Common myeloid progenitor, CD34-positive (primary cell): ENCODE measurements around the gene IL2RG.

Source experiments
- CTCF ChIA-PET: fragments of 350-600 bp; sonication (Branson Sonifier 250); formaldehyde crosslinking; loops from one replicate; lab custom pipeline; 2021; ENCODE audit warnings: antibody characterized with exemption; lab: Charles Lee
- POLR2A ChIA-PET: fragments of 350-600 bp; sonication (Branson Sonifier 250); formaldehyde crosslinking; loops from one replicate; lab custom pipeline; 2021; ENCODE audit warnings: antibody characterized with exemption; lab: Charles Lee
- DNase-seq, 3 donors: peaks; one replicate each; pipeline versions ENCODE4 v3.0.0 to v3.0.0-alpha.2; 2013
- H3K27ac ChIP-seq, 2 experiments: 1 replicate in 1 of 2; 2 replicates in 1 of 2; pipeline ENCODE4 v1.7.0; 2013; ENCODE audit warnings: inconsistent platforms in 2 of 2, low read length in 2 of 2, mild to moderate bottlenecking in 2 of 2, low read depth in 1 of 2, moderate library complexity in 1 of 2; ENCODE audit not compliant: severe bottlenecking in 2 of 2, insufficient read depth in 1 of 2, poor library complexity in 1 of 2
- H3K27me3 ChIP-seq, 5 experiments: replicated peaks in 2 of 5; 1 replicate in 3 of 5; 2 replicates in 2 of 5; pipeline versions ENCODE4 v1.6.1 to v1.7.0; 2013; ENCODE audit warnings: low read length in 4 of 5, mild to moderate bottlenecking in 2 of 5, moderate library complexity in 2 of 5, inconsistent platforms in 1 of 5; ENCODE audit not compliant: insufficient read depth in 5 of 5, control insufficient read depth in 4 of 5
- H3K36me3 ChIP-seq, 4 experiments: 1 replicate in 2 of 4; 2 replicates in 2 of 4; pipeline versions ENCODE4 v1.6.1 to v1.7.0; 2013; ENCODE audit warnings: low read length in 3 of 4, control low read depth in 1 of 4, mild to moderate bottlenecking in 1 of 4; ENCODE audit not compliant: control insufficient read depth in 4 of 4, insufficient read depth in 4 of 4
- H3K4me1 ChIP-seq, 4 experiments: 1 replicate in 3 of 4; 2 replicates in 1 of 4; pipeline versions ENCODE4 v1.6.1 to v1.7.1; 2013; ENCODE audit warnings: low read length in 3 of 4, mild to moderate bottlenecking in 3 of 4, control low read depth in 1 of 4, inconsistent platforms in 1 of 4, moderate library complexity in 1 of 4; ENCODE audit not compliant: control insufficient read depth in 4 of 4, insufficient read depth in 4 of 4; ENCODE audit errors: control extremely low read depth in 1 of 4
- H3K4me3 ChIP-seq, 7 experiments: 1 replicate in 4 of 7; 2 replicates in 3 of 7; pipeline versions ENCODE4 v1.5.1 to v1.7.0; 2013; ENCODE audit warnings: mild to moderate bottlenecking in 7 of 7, low read length in 6 of 7, moderate library complexity in 6 of 7, inconsistent platforms in 2 of 7, low read depth in 2 of 7, control low read depth in 1 of 7; ENCODE audit not compliant: insufficient read depth in 4 of 7, control insufficient read depth in 1 of 7; ENCODE audit errors: extremely low read depth in 1 of 7
- H3K9me3 ChIP-seq, 5 experiments: 1 replicate in 4 of 5; 2 replicates in 1 of 5; pipeline versions ENCODE4 v1.6.1 to v1.7.1; 2013; ENCODE audit warnings: low read length in 4 of 5, mild to moderate bottlenecking in 2 of 5, inconsistent platforms in 1 of 5, low read depth in 1 of 5, moderate library complexity in 1 of 5; ENCODE audit not compliant: control insufficient read depth in 4 of 5, insufficient read depth in 2 of 5; ENCODE audit errors: control extremely low read depth in 1 of 5
- WGBS: methylation state at CpG from one replicate; pipeline ENCODE4 v1.1.5; 2013; ENCODE audit not compliant: insufficient coverage; 5-methylcytosine and 5-hydroxymethylcytosine counted together

The IL2RG gene

DNA sequence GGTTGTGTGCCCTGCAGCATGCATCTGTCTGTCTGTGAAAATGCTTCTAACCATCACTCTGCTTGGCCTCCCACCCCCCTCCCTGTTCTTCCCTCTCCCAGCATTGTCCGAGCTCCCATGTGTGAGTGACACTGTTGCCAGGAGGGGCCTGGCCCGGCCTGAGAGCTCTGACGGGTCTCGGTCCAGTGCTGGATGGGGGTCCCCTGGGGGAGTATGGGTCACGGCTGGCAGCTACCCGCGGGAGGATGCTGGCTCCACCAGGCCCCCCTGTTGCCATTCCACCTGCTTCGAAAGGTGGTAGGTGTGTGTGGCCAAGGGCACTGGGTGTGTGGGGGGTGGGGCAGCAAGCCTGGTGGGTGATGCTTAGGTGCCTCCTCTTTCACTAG, 36.9 kb upstream of the IL2RG start:
- POLR2A ChIA-PET: no interaction called here
- H3K27me3 ChIP-seq: peaks cover 0 to 6% (median 0%) of the 10 kb centered on the region in 5 experiments

DNA sequence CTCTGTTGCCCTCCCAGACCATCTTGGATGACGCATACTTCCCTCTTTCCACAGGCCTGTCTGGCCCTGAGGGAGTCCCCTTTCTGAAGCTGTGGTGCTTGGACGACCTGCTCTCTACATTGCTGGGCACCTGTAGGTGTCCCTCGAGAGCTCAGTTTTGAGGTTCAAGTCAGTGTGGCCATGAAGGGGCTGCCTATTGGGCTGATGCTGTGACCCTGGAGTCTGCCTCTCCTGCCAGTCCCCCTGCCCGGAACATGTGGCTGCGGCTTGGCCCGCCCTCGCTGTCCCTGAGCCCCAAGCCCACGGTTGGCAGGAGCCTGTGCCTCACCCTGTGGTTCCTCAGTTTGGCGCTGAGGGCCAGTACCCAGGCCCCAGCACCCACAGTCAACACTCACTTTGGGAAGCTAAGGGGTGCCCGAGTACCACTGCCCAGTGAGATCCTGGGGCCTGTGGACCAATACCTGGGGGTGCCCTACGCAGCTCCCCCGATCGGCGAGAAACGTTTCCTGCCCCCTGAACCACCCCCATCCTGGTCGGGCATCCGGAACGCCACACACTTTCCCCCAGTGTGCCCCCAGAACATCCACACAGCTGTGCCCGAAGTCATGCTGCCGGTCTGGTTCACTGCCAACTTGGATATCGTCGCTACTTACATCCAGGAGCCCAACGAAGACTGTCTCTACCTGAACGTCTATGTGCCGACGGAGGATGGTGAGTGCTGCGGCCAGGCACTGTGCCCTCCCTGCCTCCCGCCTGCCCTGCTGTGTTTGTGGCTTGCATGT, 36.3 kb upstream of the IL2RG start:
- WGBS: 88% methylated on average over 23 of the region's 28 CpGs
- no peak overlapping the region for H3K27ac ChIP-seq
- peak in 2 of 3 donors; percentile 33 to 45 for DNase-seq
- H3K4me3 ChIP-seq: no peak overlapping the region
- H3K36me3 ChIP-seq: peaks cover 0 to 2% (median 0%) of the 10 kb centered on the region in 4 experiments
- ChIA-PET CTCF (interaction anchor here (1.4 kb wide), 1 partner anchor 18 kb away, joined by 3 read pairs; no protein-coding TSS in a partner anchor), POLR2A (no interaction called here)
- H3K9me3 ChIP-seq: no peaks in the 10 kb centered on the region
- peaks cover 6 to 35% (median 20%) of the 10 kb centered on the region in 4 experiments for H3K4me1 ChIP-seq
- H3K27me3 ChIP-seq: peaks cover 0 to 3% (median 0%) of the 10 kb centered on the region in 5 experiments

More for the DNA sequence above, 36.9 kb upstream of the IL2RG start:
- 60% methylated on average over 1 of the region's 8 CpGs for WGBS
- CTCF ChIA-PET: no interaction called here
- Histone ChIP-seq H3K27ac (no peak overlapping the region), H3K4me1 (peaks cover 6 to 33% (median 20%) of the 10 kb centered on the region in 4 experiments), H3K9me3 (no peaks in the 10 kb centered on the region), H3K36me3 (peaks cover 0 to 2% (median 0%) of the 10 kb centered on the region in 4 experiments), H3K4me3 (no peak overlapping the region)
- DNase-seq: no peak

DNA sequence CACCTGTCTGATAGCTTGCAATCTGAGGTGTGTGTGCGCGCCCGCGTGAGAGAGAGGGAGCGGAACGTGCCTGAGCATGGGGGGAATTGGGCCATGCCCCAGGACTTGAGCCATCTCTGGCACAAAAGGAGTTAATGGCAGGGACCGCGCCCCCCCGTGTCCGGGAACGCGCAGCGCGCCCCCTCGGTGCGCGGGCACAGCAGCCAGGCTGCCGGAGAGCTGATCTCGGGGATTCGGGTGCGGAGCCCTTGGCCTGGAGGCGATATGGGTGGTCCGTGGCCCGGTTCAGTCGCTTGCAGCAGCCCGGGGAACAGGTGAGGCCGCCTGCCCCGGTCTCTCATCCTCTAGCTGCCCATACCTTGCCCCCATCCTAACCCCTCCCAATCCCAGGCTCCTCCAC, 33.3 kb upstream of the IL2RG start, which contains the start of gene NLGN3:
Gene NLGN3 (plus strand): TSS at position 191 of the 400 bp plus-strand sequence. CDS start 2,909 bp downstream, outside the sequence.
- Histone ChIP-seq H3K36me3 (peaks cover 0 to 18% (median 11%) of the 10 kb centered on the region in 4 experiments), H3K27ac (no peak within 1 kb of the TSS), H3K27me3 (no peaks in the 10 kb centered on the region), H3K9me3 (no peaks in the 10 kb centered on the region), H3K4me3 (peak within 1 kb of the TSS in 3 of 7 experiments; percentile 19 to 49 (median 48)), H3K4me1 (peaks cover 6 to 35% (median 20%) of the 10 kb centered on the region in 4 experiments)
- peak in 1 of 3 donors; percentile 9 for DNase-seq
- CTCF ChIA-PET: interaction anchor here (1.7 kb wide), 1 partner anchor 15 kb away, joined by 8 read pairs; no protein-coding TSS in a partner anchor
- POLR2A ChIA-PET: no interaction called here
- WGBS: 41% methylated on average over 23 of the region's 28 CpGs

DNA sequence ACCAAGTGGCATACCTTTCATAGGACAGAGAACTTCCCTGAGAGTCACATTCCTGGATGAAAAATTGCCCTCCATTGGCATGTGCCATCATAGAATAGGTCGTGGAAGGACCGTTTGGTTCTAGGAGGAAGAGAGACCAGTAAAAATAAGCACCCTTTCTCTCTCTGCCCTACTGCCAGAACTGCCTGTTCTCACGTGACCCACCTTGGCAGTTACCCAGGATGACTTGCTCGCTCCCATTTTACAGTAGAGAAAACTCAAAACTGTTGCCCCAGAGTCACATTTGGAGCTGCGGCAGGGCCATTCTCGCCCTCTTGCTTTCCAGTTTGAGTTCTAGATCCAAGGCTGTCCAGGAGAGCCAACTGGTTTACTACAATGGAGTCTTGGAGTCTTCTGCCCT, 32.1 kb upstream of the IL2RG start:
- Histone ChIP-seq H3K4me3 (no peak overlapping the region), H3K36me3 (peaks cover 4 to 27% (median 15%) of the 10 kb centered on the region in 4 experiments), H3K4me1 (peaks cover 6 to 35% (median 20%) of the 10 kb centered on the region in 4 experiments), H3K27me3 (no peaks in the 10 kb centered on the region), H3K27ac (peak overlapping the region in 1 of 2 experiments; percentile 43), H3K9me3 (no peaks in the 10 kb centered on the region)
- CTCF ChIA-PET: interaction anchor here (1.7 kb wide), 1 partner anchor 13 kb away, joined by 8 read pairs; no protein-coding TSS in a partner anchor
- WGBS: 66% methylated on average over 6 of the region's 6 CpGs
- DNase-seq: no peak
- POLR2A ChIA-PET: no interaction called here

DNA sequence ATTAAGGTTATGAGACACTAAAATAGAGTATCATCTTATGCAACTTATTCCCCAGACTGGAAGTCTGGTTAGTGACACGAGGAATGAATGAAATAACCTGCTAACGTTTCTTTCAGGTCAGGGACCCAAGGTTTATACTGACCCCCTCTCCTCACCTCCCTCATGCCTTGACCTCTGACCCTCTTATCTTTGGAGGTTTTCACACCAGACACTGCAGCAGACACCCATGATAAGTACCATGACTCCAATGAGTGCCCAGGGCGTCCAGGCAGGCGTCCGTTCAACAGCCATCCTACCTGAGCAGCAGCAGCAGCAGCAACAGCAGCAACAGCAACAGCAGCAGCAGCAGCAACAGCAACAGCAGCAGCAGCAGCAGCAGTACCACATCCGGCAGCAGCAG, 29.1 kb upstream of the IL2RG start:
- ChIA-PET CTCF (interaction anchor here (1.6 to 1.7 kb wide), 2 partner anchors 10 to 40 kb away, joined by 4 to 8 read pairs; no protein-coding TSS in a partner anchor), POLR2A (no interaction called here)
- H3K4me3 ChIP-seq: no peak overlapping the region
- no peaks in the 10 kb centered on the region for H3K9me3 ChIP-seq
- no peaks in the 10 kb centered on the region for H3K27me3 ChIP-seq
- peaks cover 8 to 57% (median 32%) of the 10 kb centered on the region in 4 experiments for H3K36me3 ChIP-seq
- WGBS: 73% methylated on average over 6 of the region's 6 CpGs
- peaks cover 0 to 14% (median 2%) of the 10 kb centered on the region in 4 experiments for H3K4me1 ChIP-seq
- no peak for DNase-seq
- no peak overlapping the region for H3K27ac ChIP-seq

DNA sequence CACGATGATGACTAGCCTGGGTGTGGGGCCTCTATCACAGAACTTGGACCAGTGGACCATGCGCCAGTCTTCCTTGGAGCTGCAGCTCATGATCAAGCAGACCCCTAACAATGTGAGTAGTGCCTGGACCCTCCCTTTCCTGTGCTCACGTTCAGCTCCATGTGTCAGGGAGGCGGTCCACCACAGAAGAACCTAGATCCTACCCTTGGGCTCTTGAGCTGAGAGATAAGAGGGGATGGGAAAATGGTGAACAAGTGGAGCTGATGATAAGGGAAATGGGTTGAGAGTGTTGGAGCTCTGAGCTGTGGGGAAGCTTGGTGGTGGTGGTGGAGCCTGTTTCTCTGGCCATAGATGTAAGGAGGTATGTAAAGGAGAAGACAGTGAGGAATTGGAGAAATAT, 20.1 kb upstream of the IL2RG start:
- Histone ChIP-seq H3K4me3 (no peak overlapping the region), H3K36me3 (peaks cover 17 to 90% (median 53%) of the 10 kb centered on the region in 4 experiments), H3K9me3 (no peaks in the 10 kb centered on the region), H3K4me1 (peaks cover 0 to 2% (median 0%) of the 10 kb centered on the region in 4 experiments), H3K27me3 (peaks cover 0 to 3% (median 0%) of the 10 kb centered on the region in 5 experiments), H3K27ac (no peak overlapping the region)
- ChIA-PET POLR2A (no interaction called here), CTCF (interaction anchor here (0.8 to 6.4 kb wide), 9 partner anchors 10 to 64 kb away, joined by 3 to 109 read pairs (median 4); partner anchors contain the start of genes CXorf65, MED12 and SNX12)
- 78% methylated on average over 3 of the region's 4 CpGs for WGBS
- peak in 2 of 3 donors; percentile 41 to 58 for DNase-seq
